Keratinocyte (primary cell): ENCODE measurements around the gene LRIT2. TPM values are rescaled to one million over a fixed set of nuclear protein-coding genes. Genes with fewer than 3 reads are reported as not detected.

ENCODE experiments used
- DNase-seq: peaks from one replicate; pipeline ENCODE4 v3.0.0-alpha.2; 2011; ENCODE audit warnings: low read depth, missing footprints, low spot score
- FAIRE-seq: peaks from 2 replicates; lab custom pipeline; 2011; peaks lifted over from hg19 to GRCh38; lab: Jason Lieb, UNC
- H2AFZ ChIP-seq: 2 replicates; pipeline ENCODE4 v1.6.0; 2012; ENCODE audit warnings: low read length, control low read depth, inconsistent platforms; ENCODE audit not compliant: control insufficient read depth
- H3K27ac ChIP-seq: 2 replicates; pipeline ENCODE4 v1.5.1; 2011; ENCODE audit warnings: low read length; ENCODE audit not compliant: control insufficient read depth, insufficient read depth
- H3K27me3 ChIP-seq: 3 replicates; pipeline ENCODE4 v1.6.0; 2011; ENCODE audit warnings: low read length; ENCODE audit not compliant: control insufficient read depth, insufficient read depth; ENCODE audit errors: extremely low read depth
- H3K36me3 ChIP-seq, 2 experiments: 2 replicates in 1 of 2; 3 replicates in 1 of 2; pipeline ENCODE4 v1.5.1; 2011; ENCODE audit warnings: low read length in 2 of 2, mild to moderate bottlenecking in 1 of 2; ENCODE audit not compliant: control insufficient read depth in 2 of 2, insufficient read depth in 2 of 2; ENCODE audit errors: extremely low read depth in 1 of 2
- H3K4me1 ChIP-seq: 3 replicates; pipeline ENCODE4 v1.5.1; 2011; ENCODE audit warnings: low read length; ENCODE audit not compliant: control insufficient read depth, insufficient read depth; ENCODE audit errors: extremely low read depth
- H3K4me2 ChIP-seq: 3 replicates; pipeline ENCODE4 v1.6.0; 2011; ENCODE audit warnings: low read depth, low read length; ENCODE audit not compliant: control insufficient read depth, insufficient read depth; ENCODE audit errors: extremely low read depth
- H3K4me3 ChIP-seq, 3 experiments: fragments of 200-600 bp in 1 of 3; sonication (generic) in 1 of 3; 2 replicates in 2 of 3; 3 replicates in 1 of 3; pipeline ENCODE4 v1.5.1; 2011 to 2016; ENCODE audit warnings: low read length in 3 of 3, mild to moderate bottlenecking in 3 of 3, control low read depth in 2 of 3, inconsistent platforms in 1 of 3, low read depth in 1 of 3, mixed read lengths in 1 of 3, mixed run types in 1 of 3, moderate library complexity in 1 of 3; ENCODE audit not compliant: control insufficient read depth in 2 of 3, insufficient read depth in 2 of 3; ENCODE audit errors: extremely low read depth in 1 of 3
- H3K79me2 ChIP-seq: 2 replicates; pipeline ENCODE4 v1.6.0; 2012; ENCODE audit warnings: low read length; ENCODE audit not compliant: control insufficient read depth, insufficient read depth
- H3K9ac ChIP-seq: 3 replicates; pipeline ENCODE4 v1.6.0; 2011; ENCODE audit warnings: low read length; ENCODE audit not compliant: control insufficient read depth, insufficient read depth; ENCODE audit errors: extremely low read depth
- H3K9me1 ChIP-seq: 3 replicates; pipeline ENCODE4 v1.6.0; 2011; ENCODE audit warnings: low read length; ENCODE audit not compliant: control insufficient read depth, insufficient read depth; ENCODE audit errors: extremely low read depth
- H3K9me3 ChIP-seq: 2 replicates; pipeline ENCODE4 v1.5.1; 2012; ENCODE audit warnings: low read depth, low read length; ENCODE audit not compliant: control insufficient read depth
- H4K20me1 ChIP-seq: 3 replicates; pipeline ENCODE4 v1.6.0; 2011; ENCODE audit warnings: low read length; ENCODE audit not compliant: control insufficient read depth, insufficient read depth; ENCODE audit errors: extremely low read depth
- CTCF ChIP-seq, 3 experiments: IDR thresholded peaks in 1 of 3; conservative IDR thresholded peaks in 1 of 3; optimal IDR thresholded peaks in 1 of 3; 2 replicates in 2 of 3; 3 replicates in 1 of 3; pipeline versions ENCODE3 to v1.5.1; 2011; ENCODE audit warnings: low read length in 3 of 3, mild to moderate bottlenecking in 3 of 3, moderate library complexity in 2 of 3, control low read depth in 1 of 3, inconsistent platforms in 1 of 3; ENCODE audit not compliant: insufficient read depth in 2 of 3; ENCODE audit errors: extremely low read depth in 1 of 3
- EZH2 ChIP-seq: IDR thresholded peaks from one replicate; pipeline ENCODE4 v1.6.1; 2012; ENCODE audit warnings: inconsistent platforms, mild to moderate bottlenecking, low read length, moderate library complexity
- dilution Hi-C: fragments of 300-500 bp; cut with MboI; formaldehyde crosslinking; loops from one replicate; pipeline ENCODE4 v1.7.0; 2020; ENCODE audit warnings: low sequenced_read_pairs; ENCODE audit not compliant: extremely low pct_ligation_motif_present
- polyA plus RNA-seq, 5 experiments: library from polyadenylated mRNA; depleted of rRNA in 3 of 5; stranded (reverse) in 3 of 5; stranded (forward) in 1 of 5; unstranded in 1 of 5; fragments of >200 nt; gene quantifications; 1 replicate in 1 of 5; 2 replicates in 3 of 5; 3 replicates in 1 of 5; pipeline versions ENCODE4 v1.2.1 to v1.2.3, GENCODE V29; 2011 to 2012; ENCODE audit warnings: missing spikeins in 2 of 5, low read depth in 1 of 5, low replicate concordance in 1 of 5

Gene LRIT2
- polyA plus RNA-seq, 1 donor (not counting 4 experiments of a cell fraction or from before 2014, with no cell fraction given), result not detected

- Histone ChIP-seq H3K4me3 (no peak overlapping the region), H3K9me1 (no peaks in the 10 kb centered on the region), H3K9ac (no peak overlapping the region), H2AFZ (no peak overlapping the region), H4K20me1 (no peaks in the 10 kb centered on the region), H3K79me2 (no peaks in the 10 kb centered on the region), H3K27ac (no peak overlapping the region), H3K27me3 (no peaks in the 10 kb centered on the region), H3K9me3 (no peaks in the 10 kb centered on the region), H3K4me2 (no peak overlapping the region), H3K4me1 (no peaks in the 10 kb centered on the region), H3K36me3 (no peaks in the 10 kb centered on the region)
- TF ChIP-seq EZH2 (no peak), CTCF (optimal IDR thresholded peaks at IDR 0.05 in 1 of 3, IDR thresholded peaks at IDR 0.05 in 1 of 3, conservative IDR thresholded peaks at IDR 0.05 in 1 of 3; ENCODE audit: extremely low read depth in 1 of 3, insufficient read depth in 2 of 3, low read length in 3 of 3) (no peak)
- no peak for DNase-seq
- dilution Hi-C loops, result no loop called here
- no peak for FAIRE-seq
Measured at GRCh38 chr10:84233940-84234339, 8.6 kb upstream of the LRIT2 start.

- H3K4me1 ChIP-seq, result no peaks in the 10 kb centered on the region
- no peak for DNase-seq
- no peak overlapping the region for H3K27ac ChIP-seq
- no peak for FAIRE-seq
- H3K27me3 ChIP-seq, result no peaks in the 10 kb centered on the region
- H3K9ac ChIP-seq, result no peak overlapping the region
- no peaks in the 10 kb centered on the region for H3K36me3 ChIP-seq
- no peak overlapping the region for H3K4me2 ChIP-seq
- H3K4me3 ChIP-seq, result no peak overlapping the region
- no peak overlapping the region for H2AFZ ChIP-seq
- no peaks in the 10 kb centered on the region for H3K9me1 ChIP-seq
- TF ChIP-seq CTCF (optimal IDR thresholded peaks at IDR 0.05 in 1 of 3, IDR thresholded peaks at IDR 0.05 in 1 of 3, conservative IDR thresholded peaks at IDR 0.05 in 1 of 3; ENCODE audit: extremely low read depth in 1 of 3, insufficient read depth in 2 of 3, low read length in 3 of 3) (no peak), EZH2 (no peak)
- dilution Hi-C loops, result no loop called here
- no peaks in the 10 kb centered on the region for H4K20me1 ChIP-seq
- H3K79me2 ChIP-seq, result no peaks in the 10 kb centered on the region
- no peaks in the 10 kb centered on the region for H3K9me3 ChIP-seq
Measured at GRCh38 chr10:84232376-84232775, 7.0 kb upstream of the LRIT2 start.
